ENCODE results near the gene ADGRA1.

Gene ADGRA1

GRCh38 chr10:133123050-133123745, 35.5 kb downstream of the ADGRA1 start:
- no peaks in the 10 kb centered on the region for H3K36me3 ChIP-seq (ENCODE audit: control insufficient read depth, insufficient read depth, low read length)
- no peaks in the 10 kb centered on the region for H3K9me3 ChIP-seq (ENCODE audit: control insufficient read depth, insufficient read depth, low read length)
- H3K27me3 ChIP-seq (ENCODE audit: control insufficient read depth, insufficient read depth, low read length), result no peaks in the 10 kb centered on the region
- H3K9ac ChIP-seq (ENCODE audit: low read depth, low read length), result no peak overlapping the region
- no peak overlapping the region for H3K4me3 ChIP-seq (ENCODE audit: low read depth, low read length)
- H3K4me1 ChIP-seq (ENCODE audit: control insufficient read depth, insufficient read depth, low read length), result no peaks in the 10 kb centered on the region

GRCh38 chr10:133123746-133124356, 36.1 kb downstream of the ADGRA1 start:
- H3K4me1 ChIP-seq (ENCODE audit: control insufficient read depth, insufficient read depth, low read length), result no peaks in the 10 kb centered on the region
- H3K36me3 ChIP-seq (ENCODE audit: control insufficient read depth, insufficient read depth, low read length), result no peaks in the 10 kb centered on the region
- H3K9me3 ChIP-seq (ENCODE audit: control insufficient read depth, insufficient read depth, low read length), result no peaks in the 10 kb centered on the region
- no peak overlapping the region for H3K4me3 ChIP-seq (ENCODE audit: low read depth, low read length)
- no peaks in the 10 kb centered on the region for H3K27me3 ChIP-seq (ENCODE audit: control insufficient read depth, insufficient read depth, low read length)
- no peak overlapping the region for H3K9ac ChIP-seq (ENCODE audit: low read depth, low read length)

- H3K27me3 ChIP-seq (ENCODE audit: control insufficient read depth, insufficient read depth, low read length), result no peaks in the 10 kb centered on the region
- no peak overlapping the region for H3K9ac ChIP-seq (ENCODE audit: low read depth, low read length)
- H3K4me3 ChIP-seq (ENCODE audit: low read depth, low read length), result no peak overlapping the region
- no peaks in the 10 kb centered on the region for H3K36me3 ChIP-seq (ENCODE audit: control insufficient read depth, insufficient read depth, low read length)
- H3K9me3 ChIP-seq (ENCODE audit: control insufficient read depth, insufficient read depth, low read length), result no peaks in the 10 kb centered on the region
- H3K4me1 ChIP-seq (ENCODE audit: control insufficient read depth, insufficient read depth, low read length), result no peaks in the 10 kb centered on the region
Measured at GRCh38 chr10:133124357-133125211, 36.9 kb downstream of the ADGRA1 start.

DNA sequence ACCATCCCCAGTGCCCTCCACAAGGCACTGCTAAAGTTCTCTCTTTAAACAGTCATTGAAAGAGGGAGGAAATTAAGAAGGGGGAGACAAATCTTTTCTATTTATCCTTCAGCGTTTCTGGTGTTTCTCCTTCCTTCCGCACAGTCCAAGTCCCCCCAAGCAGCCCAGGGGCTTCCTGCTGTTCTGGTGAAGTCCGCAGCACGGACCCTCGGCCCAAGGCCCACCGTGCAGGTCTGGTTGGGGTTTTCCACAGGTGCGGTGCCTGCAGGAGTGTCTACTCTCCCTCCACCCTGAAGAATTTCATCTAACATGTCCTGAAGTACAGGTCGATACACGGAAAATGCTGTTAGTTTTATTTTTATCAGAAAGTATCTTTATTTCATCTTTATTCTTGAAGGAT, 38.2 kb downstream of the ADGRA1 start:
- no peaks in the 10 kb centered on the region for H3K9me3 ChIP-seq (ENCODE audit: control insufficient read depth, insufficient read depth, low read length)
- H3K4me1 ChIP-seq (ENCODE audit: control insufficient read depth, insufficient read depth, low read length), result no peaks in the 10 kb centered on the region
- no peaks in the 10 kb centered on the region for H3K36me3 ChIP-seq (ENCODE audit: control insufficient read depth, insufficient read depth, low read length)
- no peak overlapping the region for H3K9ac ChIP-seq (ENCODE audit: low read depth, low read length)
- no peak overlapping the region for H3K4me3 ChIP-seq (ENCODE audit: low read depth, low read length)
- no peaks in the 10 kb centered on the region for H3K27me3 ChIP-seq (ENCODE audit: control insufficient read depth, insufficient read depth, low read length)

DNA sequence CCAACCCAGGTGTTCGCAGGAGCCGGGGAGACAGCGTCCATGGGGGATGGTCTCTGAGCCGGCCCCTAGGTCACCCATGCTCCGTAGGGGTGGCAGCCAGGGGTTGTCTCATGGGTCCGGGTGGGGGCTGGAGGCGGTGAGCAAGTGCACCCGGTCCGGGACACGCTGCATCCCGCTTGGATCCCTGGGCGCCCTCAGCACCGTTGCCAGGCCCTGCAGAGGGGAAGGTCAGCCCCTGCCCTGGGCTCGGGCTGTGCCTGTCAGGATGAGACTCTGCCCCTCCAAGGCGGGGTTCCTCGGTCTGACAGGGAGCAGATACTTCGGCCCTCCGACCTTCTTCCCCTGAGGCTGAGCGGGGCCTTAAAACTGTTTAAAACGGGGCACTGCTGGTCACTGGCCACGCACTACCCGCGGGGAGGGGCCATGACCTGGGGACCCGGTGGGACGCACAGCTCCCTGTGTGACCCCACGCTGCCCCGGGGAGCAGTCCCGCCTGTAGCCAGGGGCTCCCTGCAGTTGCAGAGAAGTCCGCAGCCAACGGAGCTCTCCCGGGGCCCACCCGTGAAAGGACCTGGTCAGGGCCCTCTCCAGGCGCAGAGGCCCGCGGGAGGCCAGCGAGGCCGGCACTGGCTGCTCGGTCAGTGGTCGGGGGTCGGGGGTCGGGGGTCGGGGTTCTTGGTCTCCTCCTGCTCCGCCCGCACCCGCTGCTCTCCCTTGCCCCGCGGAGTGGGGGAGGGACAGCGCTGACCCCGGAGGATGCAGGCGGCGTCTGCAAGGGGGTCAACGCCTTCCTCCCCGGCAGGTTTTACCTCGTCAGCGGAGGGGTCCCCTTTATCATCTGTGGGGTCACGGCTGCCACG, 38.9 kb downstream of the ADGRA1 start:
- no peaks in the 10 kb centered on the region for H3K27me3 ChIP-seq (ENCODE audit: control insufficient read depth, insufficient read depth, low read length)
- no peaks in the 10 kb centered on the region for H3K4me1 ChIP-seq (ENCODE audit: control insufficient read depth, insufficient read depth, low read length)
- no peaks in the 10 kb centered on the region for H3K9me3 ChIP-seq (ENCODE audit: control insufficient read depth, insufficient read depth, low read length)
- H3K9ac ChIP-seq (ENCODE audit: low read depth, low read length), result no peak overlapping the region
- H3K36me3 ChIP-seq (ENCODE audit: control insufficient read depth, insufficient read depth, low read length), result no peaks in the 10 kb centered on the region
- H3K4me3 ChIP-seq (ENCODE audit: low read depth, low read length), result no peak overlapping the region

DNA sequence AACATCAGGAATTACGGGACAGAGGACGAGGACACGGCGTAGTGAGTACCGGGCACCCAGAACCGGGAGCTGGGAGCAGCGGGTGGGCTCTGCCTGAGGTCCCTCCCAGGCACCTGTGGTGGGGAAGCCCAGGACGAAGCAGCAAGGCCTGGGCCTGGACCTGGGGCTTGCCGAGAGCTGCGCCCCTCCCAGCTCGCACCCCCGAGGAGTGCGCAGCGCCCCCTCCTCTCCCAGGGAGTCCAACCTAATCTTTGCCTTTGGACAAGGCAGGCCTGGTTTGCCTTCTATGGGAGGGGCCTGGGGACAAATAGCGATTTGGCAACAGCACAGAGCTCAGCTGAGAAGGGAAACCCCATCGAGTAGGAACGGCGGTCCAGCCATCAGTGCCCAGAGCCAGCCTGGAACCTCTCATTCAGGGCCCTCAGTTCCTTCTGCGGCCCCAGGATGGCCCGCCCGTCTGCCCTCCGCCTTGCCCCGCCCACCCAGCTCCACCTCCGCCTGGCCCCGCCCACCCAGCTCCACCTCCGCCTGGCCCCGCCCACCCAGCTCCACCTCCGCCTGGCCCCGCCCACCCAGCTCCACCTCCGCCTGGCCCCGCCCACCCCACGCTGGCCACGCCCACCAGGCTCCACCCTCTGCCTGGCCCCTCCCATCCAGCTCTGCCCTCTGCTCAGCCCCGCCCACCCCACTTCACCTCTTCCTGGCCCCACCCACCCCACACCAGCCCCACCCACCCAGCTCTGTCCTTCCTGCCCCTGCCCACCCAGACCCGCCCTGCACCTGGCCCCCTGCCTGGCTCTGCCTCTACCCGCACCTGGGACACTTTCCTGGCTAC, 39.8 kb downstream of the ADGRA1 start:
- no peaks in the 10 kb centered on the region for H3K27me3 ChIP-seq (ENCODE audit: control insufficient read depth, insufficient read depth, low read length)
- H3K9ac ChIP-seq (ENCODE audit: low read depth, low read length), result no peak overlapping the region
- no peaks in the 10 kb centered on the region for H3K9me3 ChIP-seq (ENCODE audit: control insufficient read depth, insufficient read depth, low read length)
- H3K36me3 ChIP-seq (ENCODE audit: control insufficient read depth, insufficient read depth, low read length), result no peaks in the 10 kb centered on the region
- no peaks in the 10 kb centered on the region for H3K4me1 ChIP-seq (ENCODE audit: control insufficient read depth, insufficient read depth, low read length)
- H3K4me3 ChIP-seq (ENCODE audit: low read depth, low read length), result no peak overlapping the region

DNA sequence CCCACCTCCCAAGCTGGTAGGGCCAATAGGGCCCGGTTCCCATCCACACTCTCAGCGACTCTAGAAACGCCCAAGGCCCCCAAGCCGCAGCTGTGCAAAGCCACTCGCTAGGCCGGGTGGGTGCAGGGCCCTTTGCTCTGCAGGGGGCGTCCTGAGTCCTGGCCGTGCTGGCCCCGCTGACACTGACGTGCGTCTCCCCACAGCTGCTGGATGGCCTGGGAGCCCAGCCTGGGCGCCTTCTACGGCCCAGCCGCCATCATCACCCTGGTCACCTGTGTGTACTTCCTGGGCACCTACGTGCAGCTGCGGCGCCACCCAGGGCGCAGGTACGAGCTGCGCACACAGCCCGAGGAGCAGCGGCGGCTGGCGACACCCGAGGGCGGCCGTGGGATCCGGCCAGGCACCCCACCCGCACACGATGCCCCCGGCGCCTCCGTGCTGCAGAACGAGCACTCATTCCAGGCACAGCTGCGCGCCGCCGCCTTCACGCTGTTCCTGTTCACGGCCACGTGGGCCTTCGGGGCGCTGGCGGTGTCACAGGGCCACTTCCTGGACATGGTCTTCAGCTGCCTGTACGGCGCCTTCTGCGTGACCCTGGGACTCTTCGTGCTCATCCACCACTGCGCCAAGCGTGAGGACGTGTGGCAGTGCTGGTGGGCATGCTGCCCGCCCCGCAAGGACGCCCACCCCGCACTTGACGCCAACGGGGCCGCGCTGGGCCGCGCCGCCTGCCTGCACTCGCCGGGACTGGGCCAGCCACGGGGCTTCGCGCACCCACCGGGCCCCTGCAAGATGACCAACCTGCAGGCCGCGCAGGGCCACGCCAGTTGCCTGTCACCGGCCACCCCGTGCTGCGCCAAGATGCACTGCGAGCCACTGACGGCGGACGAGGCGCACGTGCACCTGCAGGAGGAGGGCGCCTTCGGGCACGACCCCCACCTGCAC, 40.7 kb downstream of the ADGRA1 start:
- H3K9me3 ChIP-seq (ENCODE audit: control insufficient read depth, insufficient read depth, low read length), result no peaks in the 10 kb centered on the region
- H3K4me3 ChIP-seq (ENCODE audit: low read depth, low read length), result no peak overlapping the region
- no peaks in the 10 kb centered on the region for H3K27me3 ChIP-seq (ENCODE audit: control insufficient read depth, insufficient read depth, low read length)
- no peaks in the 10 kb centered on the region for H3K36me3 ChIP-seq (ENCODE audit: control insufficient read depth, insufficient read depth, low read length)
- no peaks in the 10 kb centered on the region for H3K4me1 ChIP-seq (ENCODE audit: control insufficient read depth, insufficient read depth, low read length)
- H3K9ac ChIP-seq (ENCODE audit: low read depth, low read length), result no peak overlapping the region

- no peak overlapping the region for H3K4me3 ChIP-seq (ENCODE audit: low read depth, low read length)
- no peaks in the 10 kb centered on the region for H3K36me3 ChIP-seq (ENCODE audit: control insufficient read depth, insufficient read depth, low read length)
- H3K27me3 ChIP-seq (ENCODE audit: control insufficient read depth, insufficient read depth, low read length), result no peaks in the 10 kb centered on the region
- H3K9ac ChIP-seq (ENCODE audit: low read depth, low read length), result no peak overlapping the region
- no peaks in the 10 kb centered on the region for H3K4me1 ChIP-seq (ENCODE audit: control insufficient read depth, insufficient read depth, low read length)
- no peaks in the 10 kb centered on the region for H3K9me3 ChIP-seq (ENCODE audit: control insufficient read depth, insufficient read depth, low read length)
Measured at GRCh38 chr10:133129071-133129858, 41.5 kb downstream of the ADGRA1 start.

GRCh38 chr10:133129859-133130495, 42.3 kb downstream of the ADGRA1 start:
- Histone ChIP-seq H3K4me1 (ENCODE audit: control insufficient read depth, insufficient read depth, low read length) (no peaks in the 10 kb centered on the region), H3K4me3 (ENCODE audit: low read depth, low read length) (no peak overlapping the region), H3K27me3 (ENCODE audit: control insufficient read depth, insufficient read depth, low read length) (no peaks in the 10 kb centered on the region), H3K36me3 (ENCODE audit: control insufficient read depth, insufficient read depth, low read length) (no peaks in the 10 kb centered on the region), H3K9ac (ENCODE audit: low read depth, low read length) (no peak overlapping the region), H3K9me3 (ENCODE audit: control insufficient read depth, insufficient read depth, low read length) (no peaks in the 10 kb centered on the region)

Measured in iPS-15b (cell line).